Astrocyte (in vitro differentiated cells and primary cell): Measurements from ENCODE around the gene AGXT2. TPM values are rescaled to one million over a fixed set of nuclear protein-coding genes. Genes with fewer than 3 reads are reported as not detected.

Experiments
- DNase-seq: peaks from one replicate; pipeline ENCODE4 v3.0.0-alpha.2; 2010; ENCODE audit warnings: low read depth
- FAIRE-seq: peaks from 2 replicates; lab custom pipeline; 2011; peaks lifted over from hg19 to GRCh38; lab: Jason Lieb, UNC
- H2AFZ ChIP-seq: 2 replicates; pipeline ENCODE4 v1.6.0; 2012; ENCODE audit warnings: low read depth, low read length, inconsistent platforms
- H3K27ac ChIP-seq: 2 replicates; pipeline ENCODE4 v1.5.1; 2011; ENCODE audit warnings: low read depth, low read length, inconsistent platforms
- H3K27me3 ChIP-seq: 2 replicates; pipeline ENCODE4 v1.6.0; 2011; ENCODE audit warnings: low read length, inconsistent platforms; ENCODE audit not compliant: insufficient read depth
- H3K36me3 ChIP-seq: 2 replicates; pipeline ENCODE4 v1.5.1; 2011; ENCODE audit warnings: low read length, inconsistent platforms; ENCODE audit not compliant: insufficient read depth
- H3K4me1 ChIP-seq: 2 replicates; pipeline ENCODE4 v1.5.1; 2011; ENCODE audit warnings: low read length, inconsistent platforms; ENCODE audit not compliant: insufficient read depth
- H3K4me2 ChIP-seq: 2 replicates; pipeline ENCODE4 v1.6.0; 2012; ENCODE audit warnings: low read length, inconsistent platforms
- H3K4me3 ChIP-seq: 2 replicates; pipeline ENCODE4 v1.5.1; 2011; ENCODE audit warnings: low read depth, mild to moderate bottlenecking, low read length, inconsistent platforms; ENCODE audit not compliant: insufficient read depth
- H3K79me2 ChIP-seq: 2 replicates; pipeline ENCODE4 v1.6.0; 2012; ENCODE audit warnings: mild to moderate bottlenecking, low read length, inconsistent platforms; ENCODE audit not compliant: insufficient read depth
- H3K9ac ChIP-seq: 2 replicates; pipeline ENCODE4 v1.6.0; 2012; ENCODE audit warnings: mild to moderate bottlenecking, low read length, inconsistent platforms
- H3K9me3 ChIP-seq: 2 replicates; pipeline ENCODE4 v1.5.1; 2012; ENCODE audit warnings: low read depth, mild to moderate bottlenecking, low read length, inconsistent platforms; ENCODE audit not compliant: insufficient read depth
- H4K20me1 ChIP-seq: 2 replicates; pipeline ENCODE4 v1.6.0; 2012; ENCODE audit warnings: low read length, inconsistent platforms; ENCODE audit not compliant: insufficient read depth
- H3K27ac Mint-ChIP-seq: one replicate; pipeline ENCODE4 v1.8.0; 2021; ENCODE audit warnings: mild to moderate bottlenecking, mixed read lengths; ENCODE audit not compliant: unreplicated experiment
- H3K27me3 Mint-ChIP-seq: one replicate; pipeline ENCODE4 v1.8.0; 2021; ENCODE audit warnings: low read depth, mixed read lengths; ENCODE audit not compliant: unreplicated experiment
- H3K36me3 Mint-ChIP-seq: one replicate; pipeline ENCODE4 v1.8.0; 2021; ENCODE audit warnings: low read depth, mixed read lengths; ENCODE audit not compliant: unreplicated experiment
- H3K4me1 Mint-ChIP-seq: one replicate; pipeline ENCODE4 v1.8.0; 2021; ENCODE audit warnings: low read depth, mixed read lengths; ENCODE audit not compliant: unreplicated experiment
- H3K4me3 Mint-ChIP-seq: one replicate; pipeline ENCODE4 v1.8.0; 2021; ENCODE audit warnings: mild to moderate bottlenecking, moderate library complexity, mixed read lengths; ENCODE audit not compliant: unreplicated experiment
- H3K9me3 Mint-ChIP-seq: one replicate; pipeline ENCODE4 v1.8.0; 2021; ENCODE audit warnings: mild to moderate bottlenecking, mixed read lengths; ENCODE audit not compliant: unreplicated experiment
- CTCF ChIP-seq: IDR thresholded peaks from 2 replicates; pipeline ENCODE4 v1.5.1; 2011; ENCODE audit warnings: low read depth, mild to moderate bottlenecking, inconsistent platforms, low read length, moderate library complexity; ENCODE audit not compliant: insufficient read depth
- EZH2 ChIP-seq: IDR thresholded peaks from 2 replicates; pipeline ENCODE4 v1.6.1; 2012; ENCODE audit warnings: mild to moderate bottlenecking, low read length, inconsistent platforms; ENCODE audit not compliant: insufficient read depth
- total RNA-seq: library from RNA; stranded (reverse); gene quantifications from 2 replicates; pipeline ENCODE4 v1.2.1, GENCODE V29; 2021

Gene AGXT2
- total RNA-seq, 1 donor from 2014 or later = not detected

- no peak overlapping the region for H3K4me2 ChIP-seq
- peaks cover 4% of the 10 kb centered on the region for H3K36me3 Mint-ChIP-seq
- H4K20me1 ChIP-seq = no peaks in the 10 kb centered on the region
- peaks cover 5% of the 10 kb centered on the region for H3K4me1 Mint-ChIP-seq
- TF ChIP-seq CTCF = no peak
- no peak for TF ChIP-seq EZH2
- no peak for FAIRE-seq
- DNase-seq = no peak
- H3K4me3 Mint-ChIP-seq = no peak overlapping the region
- H3K27me3 Mint-ChIP-seq = peaks cover 8% of the 10 kb centered on the region
- no peak overlapping the region for H3K4me3 ChIP-seq
- H3K27ac ChIP-seq = no peak overlapping the region
- H3K9ac ChIP-seq = no peak overlapping the region
- no peaks in the 10 kb centered on the region for H3K36me3 ChIP-seq
- H3K79me2 ChIP-seq = no peaks in the 10 kb centered on the region
- peaks cover 9% of the 10 kb centered on the region for H3K4me1 ChIP-seq
- H2AFZ ChIP-seq = no peak overlapping the region
- peaks cover 2% of the 10 kb centered on the region for H3K9me3 Mint-ChIP-seq
- no peak overlapping the region for H3K27ac Mint-ChIP-seq
- no peaks in the 10 kb centered on the region for H3K9me3 ChIP-seq
- peaks cover 4% of the 10 kb centered on the region for H3K27me3 ChIP-seq
Measured at GRCh38 chr5:35092703-35093102, 45.0 kb upstream of the AGXT2 start.

- Mint-ChIP-seq H3K4me3 (no peak overlapping the region), H3K9me3 (no peaks in the 10 kb centered on the region), H3K27ac (no peak overlapping the region), H3K4me1 (peaks cover 8% of the 10 kb centered on the region), H3K36me3 (peaks cover 4% of the 10 kb centered on the region), H3K27me3 (peaks cover 6% of the 10 kb centered on the region)
- no peak for FAIRE-seq
- Histone ChIP-seq H3K27me3 (peaks cover 4% of the 10 kb centered on the region), H3K36me3 (no peaks in the 10 kb centered on the region), H2AFZ (no peak overlapping the region), H3K27ac (no peak overlapping the region), H3K4me2 (no peak overlapping the region), H3K4me3 (no peak overlapping the region), H3K9ac (no peak overlapping the region), H3K79me2 (no peaks in the 10 kb centered on the region), H4K20me1 (no peaks in the 10 kb centered on the region), H3K9me3 (no peaks in the 10 kb centered on the region), H3K4me1 (peaks cover 10% of the 10 kb centered on the region)
- TF ChIP-seq CTCF (no peak), EZH2 (no peak)
- no peak for DNase-seq
Measured at GRCh38 chr5:35091704-35092103, 44.0 kb upstream of the AGXT2 start.
